GM10266 (cell line): ENCODE data around the gene PHC2.

Experiments
- DNase-seq: peaks from one replicate; pipeline ENCODE4 v3.0.0; 2012; ENCODE audit errors: extremely low spot score
- CTCF ChIP-seq: IDR thresholded peaks from 2 replicates; pipeline ENCODE4 v1.5.1; 2012; ENCODE audit warnings: mild to moderate bottlenecking, low read depth; ENCODE audit not compliant: control insufficient read depth, insufficient read depth; ENCODE audit errors: missing control alignments

The PHC2 gene

GRCh38 chr1:33402206-33402605 is 28.7 kb downstream of the PHC2 start:
- no peak for DNase-seq
- TF ChIP-seq CTCF: no peak

GRCh38 chr1:33401471-33401870 is 29.4 kb downstream of the PHC2 start:
- TF ChIP-seq CTCF: no peak
- DNase-seq: no peak

- no peak for TF ChIP-seq CTCF
- DNase-seq: no peak
These were observed 30.6 kb downstream of the PHC2 start for GRCh38 chr1:33400153-33400911.

- no peak for DNase-seq
- no peak for TF ChIP-seq CTCF
These were observed 31.5 kb downstream of the PHC2 start for GRCh38 chr1:33399375-33399774.

- no peak for DNase-seq
- no peak for TF ChIP-seq CTCF
These were observed 32.9 kb downstream of the PHC2 start for GRCh38 chr1:33397994-33398393.

GRCh38 chr1:33397125-33397506 is 33.8 kb downstream of the PHC2 start:
- no peak for DNase-seq
- no peak for TF ChIP-seq CTCF
